Astrocyte (in vitro differentiated cells and primary cell): ENCODE data around the gene SMAD9. TPM values are rescaled to one million over a fixed set of nuclear protein-coding genes. Genes with fewer than 3 reads are reported as not detected.

Experiments used
- DNase-seq: peaks from one replicate; pipeline ENCODE4 v3.0.0-alpha.2; 2010; ENCODE audit warnings: low read depth
- FAIRE-seq: peaks from 2 replicates; lab custom pipeline; 2011; peaks lifted over from hg19 to GRCh38; lab: Jason Lieb, UNC
- H2AFZ ChIP-seq: 2 replicates; pipeline ENCODE4 v1.6.0; 2012; ENCODE audit warnings: low read depth, low read length, inconsistent platforms
- H3K27ac ChIP-seq: 2 replicates; pipeline ENCODE4 v1.5.1; 2011; ENCODE audit warnings: low read depth, low read length, inconsistent platforms
- H3K27me3 ChIP-seq: 2 replicates; pipeline ENCODE4 v1.6.0; 2011; ENCODE audit warnings: low read length, inconsistent platforms; ENCODE audit not compliant: insufficient read depth
- H3K36me3 ChIP-seq: 2 replicates; pipeline ENCODE4 v1.5.1; 2011; ENCODE audit warnings: low read length, inconsistent platforms; ENCODE audit not compliant: insufficient read depth
- H3K4me1 ChIP-seq: 2 replicates; pipeline ENCODE4 v1.5.1; 2011; ENCODE audit warnings: low read length, inconsistent platforms; ENCODE audit not compliant: insufficient read depth
- H3K4me2 ChIP-seq: 2 replicates; pipeline ENCODE4 v1.6.0; 2012; ENCODE audit warnings: low read length, inconsistent platforms
- H3K4me3 ChIP-seq: 2 replicates; pipeline ENCODE4 v1.5.1; 2011; ENCODE audit warnings: low read depth, mild to moderate bottlenecking, low read length, inconsistent platforms; ENCODE audit not compliant: insufficient read depth
- H3K79me2 ChIP-seq: 2 replicates; pipeline ENCODE4 v1.6.0; 2012; ENCODE audit warnings: mild to moderate bottlenecking, low read length, inconsistent platforms; ENCODE audit not compliant: insufficient read depth
- H3K9ac ChIP-seq: 2 replicates; pipeline ENCODE4 v1.6.0; 2012; ENCODE audit warnings: mild to moderate bottlenecking, low read length, inconsistent platforms
- H3K9me3 ChIP-seq: 2 replicates; pipeline ENCODE4 v1.5.1; 2012; ENCODE audit warnings: low read depth, mild to moderate bottlenecking, low read length, inconsistent platforms; ENCODE audit not compliant: insufficient read depth
- H4K20me1 ChIP-seq: 2 replicates; pipeline ENCODE4 v1.6.0; 2012; ENCODE audit warnings: low read length, inconsistent platforms; ENCODE audit not compliant: insufficient read depth
- H3K27ac Mint-ChIP-seq: one replicate; pipeline ENCODE4 v1.8.0; 2021; ENCODE audit warnings: mild to moderate bottlenecking, mixed read lengths; ENCODE audit not compliant: unreplicated experiment
- H3K27me3 Mint-ChIP-seq: one replicate; pipeline ENCODE4 v1.8.0; 2021; ENCODE audit warnings: low read depth, mixed read lengths; ENCODE audit not compliant: unreplicated experiment
- H3K36me3 Mint-ChIP-seq: one replicate; pipeline ENCODE4 v1.8.0; 2021; ENCODE audit warnings: low read depth, mixed read lengths; ENCODE audit not compliant: unreplicated experiment
- H3K4me1 Mint-ChIP-seq: one replicate; pipeline ENCODE4 v1.8.0; 2021; ENCODE audit warnings: low read depth, mixed read lengths; ENCODE audit not compliant: unreplicated experiment
- H3K4me3 Mint-ChIP-seq: one replicate; pipeline ENCODE4 v1.8.0; 2021; ENCODE audit warnings: mild to moderate bottlenecking, moderate library complexity, mixed read lengths; ENCODE audit not compliant: unreplicated experiment
- H3K9me3 Mint-ChIP-seq: one replicate; pipeline ENCODE4 v1.8.0; 2021; ENCODE audit warnings: mild to moderate bottlenecking, mixed read lengths; ENCODE audit not compliant: unreplicated experiment
- EZH2 ChIP-seq: IDR thresholded peaks from 2 replicates; pipeline ENCODE4 v1.6.1; 2012; ENCODE audit warnings: mild to moderate bottlenecking, low read length, inconsistent platforms; ENCODE audit not compliant: insufficient read depth
- total RNA-seq: library from RNA; stranded (reverse); gene quantifications from 2 replicates; pipeline ENCODE4 v1.2.1, GENCODE V29; 2021
- TF ChIP-seq, protein P1 (sequence below): IDR thresholded peaks from 2 replicates; pipeline ENCODE4 v1.5.1; 2011; ENCODE audit warnings: low read depth, mild to moderate bottlenecking, inconsistent platforms, low read length, moderate library complexity; ENCODE audit not compliant: insufficient read depth

The SMAD9 gene
- total RNA-seq, 1 donor from 2014 or later: 2.8 TPM

GRCh38 chr13:36905944-36906343 lies 14.1 kb downstream of the SMAD9 start:
- H2AFZ ChIP-seq: no peak overlapping the region
- FAIRE-seq (no peak), DNase-seq (no peak)
- no peaks in the 10 kb centered on the region for H3K4me1 ChIP-seq
- H3K79me2 ChIP-seq: no peaks in the 10 kb centered on the region
- H3K36me3 ChIP-seq: no peaks in the 10 kb centered on the region
- no peaks in the 10 kb centered on the region for H3K4me1 Mint-ChIP-seq
- no peaks in the 10 kb centered on the region for H3K9me3 Mint-ChIP-seq
- H3K4me3 ChIP-seq: no peak overlapping the region
- no peak overlapping the region for H3K27ac ChIP-seq
- H3K4me3 Mint-ChIP-seq: no peak overlapping the region
- no peaks in the 10 kb centered on the region for H3K9me3 ChIP-seq
- no peaks in the 10 kb centered on the region for H3K36me3 Mint-ChIP-seq
- no peaks in the 10 kb centered on the region for H3K27me3 ChIP-seq
- TF ChIP-seq EZH2: no peak
- TF ChIP-seq, protein P1, sequence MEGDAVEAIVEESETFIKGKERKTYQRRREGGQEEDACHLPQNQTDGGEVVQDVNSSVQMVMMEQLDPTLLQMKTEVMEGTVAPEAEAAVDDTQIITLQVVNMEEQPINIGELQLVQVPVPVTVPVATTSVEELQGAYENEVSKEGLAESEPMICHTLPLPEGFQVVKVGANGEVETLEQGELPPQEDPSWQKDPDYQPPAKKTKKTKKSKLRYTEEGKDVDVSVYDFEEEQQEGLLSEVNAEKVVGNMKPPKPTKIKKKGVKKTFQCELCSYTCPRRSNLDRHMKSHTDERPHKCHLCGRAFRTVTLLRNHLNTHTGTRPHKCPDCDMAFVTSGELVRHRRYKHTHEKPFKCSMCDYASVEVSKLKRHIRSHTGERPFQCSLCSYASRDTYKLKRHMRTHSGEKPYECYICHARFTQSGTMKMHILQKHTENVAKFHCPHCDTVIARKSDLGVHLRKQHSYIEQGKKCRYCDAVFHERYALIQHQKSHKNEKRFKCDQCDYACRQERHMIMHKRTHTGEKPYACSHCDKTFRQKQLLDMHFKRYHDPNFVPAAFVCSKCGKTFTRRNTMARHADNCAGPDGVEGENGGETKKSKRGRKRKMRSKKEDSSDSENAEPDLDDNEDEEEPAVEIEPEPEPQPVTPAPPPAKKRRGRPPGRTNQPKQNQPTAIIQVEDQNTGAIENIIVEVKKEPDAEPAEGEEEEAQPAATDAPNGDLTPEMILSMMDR: no peak
- no peaks in the 10 kb centered on the region for H3K27me3 Mint-ChIP-seq
- no peak overlapping the region for H3K9ac ChIP-seq
- H4K20me1 ChIP-seq: no peaks in the 10 kb centered on the region
- H3K4me2 ChIP-seq: no peak overlapping the region
- H3K27ac Mint-ChIP-seq: no peak overlapping the region

- Histone ChIP-seq H3K79me2 (no peaks in the 10 kb centered on the region), H3K27ac (no peak overlapping the region), H2AFZ (no peak overlapping the region), H4K20me1 (no peaks in the 10 kb centered on the region), H3K9ac (no peak overlapping the region), H3K27me3 (no peaks in the 10 kb centered on the region), H3K4me2 (no peak overlapping the region), H3K36me3 (no peaks in the 10 kb centered on the region), H3K9me3 (no peaks in the 10 kb centered on the region), H3K4me1 (no peaks in the 10 kb centered on the region), H3K4me3 (no peak overlapping the region)
- Mint-ChIP-seq H3K4me1 (no peaks in the 10 kb centered on the region), H3K36me3 (no peaks in the 10 kb centered on the region), H3K4me3 (no peak overlapping the region), H3K27ac (no peak overlapping the region), H3K9me3 (no peaks in the 10 kb centered on the region), H3K27me3 (peaks cover 2% of the 10 kb centered on the region)
- FAIRE-seq (no peak), DNase-seq (no peak)
- no peak for TF ChIP-seq EZH2
- TF ChIP-seq, protein P1: no peak
These were observed 16.0 kb downstream of the SMAD9 start for GRCh38 chr13:36903925-36904595.

DNA sequence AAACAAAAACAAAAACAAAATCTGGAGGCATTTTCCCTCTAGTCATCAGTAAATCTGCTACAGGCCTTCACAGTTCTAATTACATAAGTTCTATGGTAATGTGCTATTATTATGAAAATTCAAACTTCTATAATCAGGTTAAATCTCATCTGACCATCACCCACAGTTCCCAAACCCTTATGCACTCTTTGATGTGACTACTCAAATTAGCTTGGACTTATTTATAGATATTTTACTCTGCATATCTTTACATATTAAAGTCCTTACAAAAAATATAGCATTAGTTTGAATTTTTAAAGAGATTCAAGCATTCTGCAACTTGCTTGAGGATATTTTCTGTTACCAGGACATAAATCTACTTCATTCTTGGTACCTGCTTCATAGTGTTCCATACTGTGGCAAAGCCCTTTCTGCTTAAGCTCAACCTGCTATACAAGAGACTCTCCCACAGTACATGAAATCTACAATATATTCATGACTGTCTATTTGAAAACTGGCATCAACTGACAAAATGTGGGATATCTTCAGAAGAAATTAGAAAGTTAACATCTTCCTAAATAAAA lies 22.9 kb downstream of the SMAD9 start:
- H3K9me3 Mint-ChIP-seq: no peaks in the 10 kb centered on the region
- H2AFZ ChIP-seq: no peak overlapping the region
- no peak overlapping the region for H3K9ac ChIP-seq
- FAIRE-seq: no peak
- H4K20me1 ChIP-seq: no peaks in the 10 kb centered on the region
- peaks cover 2% of the 10 kb centered on the region for H3K27me3 Mint-ChIP-seq
- no peaks in the 10 kb centered on the region for H3K4me1 ChIP-seq
- DNase-seq: no peak
- H3K4me1 Mint-ChIP-seq: no peaks in the 10 kb centered on the region
- H3K4me3 Mint-ChIP-seq: no peak overlapping the region
- no peaks in the 10 kb centered on the region for H3K36me3 ChIP-seq
- no peak overlapping the region for H3K27ac ChIP-seq
- no peaks in the 10 kb centered on the region for H3K36me3 Mint-ChIP-seq
- no peak overlapping the region for H3K4me3 ChIP-seq
- no peak overlapping the region for H3K4me2 ChIP-seq
- no peak overlapping the region for H3K27ac Mint-ChIP-seq
- H3K27me3 ChIP-seq: no peaks in the 10 kb centered on the region
- no peak for TF ChIP-seq EZH2
- TF ChIP-seq, protein P1: no peak
- no peaks in the 10 kb centered on the region for H3K79me2 ChIP-seq
- H3K9me3 ChIP-seq: no peaks in the 10 kb centered on the region
